Occipital lobe (tissue), 3 donors: Measurements from ENCODE around the gene SLC39A7. TPM values are rescaled to one million over a fixed set of nuclear protein-coding genes. Genes with fewer than 3 reads are reported as not detected.

ENCODE experiments used
- DNase-seq: peaks from one replicate; lab custom pipeline; 2025; lab: John Stamatoyannopoulos, UW
- small RNA-seq: library from RNA; depleted of rRNA; stranded (forward); fragments of <200 nt; gene quantifications from one replicate; pipeline ENCODE3, GENCODE V24; 2014
- total RNA-seq: library from RNA; depleted of rRNA; stranded (reverse); fragments of >200 nt; gene quantifications from one replicate; pipeline ENCODE4 v1.2.3, GENCODE V29; 2014

Gene SLC39A7
- total RNA-seq, 1 donor from 2014 or later = 34.8 TPM

GRCh38 chr6:33235221-33235634, 34.6 kb downstream of the SLC39A7 start:
- DNase-seq = no peak

GRCh38 chr6:33236328-33236727, 35.7 kb downstream of the SLC39A7 start:
- no peak for DNase-seq

GRCh38 chr6:33236852-33237251, 36.2 kb downstream of the SLC39A7 start:
- no peak for DNase-seq

- DNase-seq = no peak
Measured at GRCh38 chr6:33237741-33238140, 37.1 kb downstream of the SLC39A7 start.

- DNase-seq = no peak
Measured at GRCh38 chr6:33241968-33242367, 41.3 kb downstream of the SLC39A7 start.

- DNase-seq = no peak
Measured at GRCh38 chr6:33243476-33243875, 42.8 kb downstream of the SLC39A7 start.

- peak; percentile 70 for DNase-seq
Measured at GRCh38 chr6:33247977-33248642, 47.4 kb downstream of the SLC39A7 start.

- no peak for DNase-seq
Measured at GRCh38 chr6:33248643-33248931, 47.9 kb downstream of the SLC39A7 start.

- peak; percentile 98 for DNase-seq
Measured at GRCh38 chr6:33248932-33249731, 48.5 kb downstream of the SLC39A7 start.

- no peak for DNase-seq
Measured at GRCh38 chr6:33249732-33250630, 49.3 kb downstream of the SLC39A7 start.

- no peak for DNase-seq
Measured at GRCh38 chr6:33250731-33251130, 50.1 kb downstream of the SLC39A7 start.

- DNase-seq = no peak
Measured at GRCh38 chr6:33251395-33252012, 50.8 kb downstream of the SLC39A7 start.

GRCh38 chr6:33252759-33253158, 52.1 kb downstream of the SLC39A7 start:
- no peak for DNase-seq

Small RNAs within 50 kb of the gene (small RNA-seq; reads per million reads assigned to genes)
- gene MIR219A1 (1.7 reads per million, percentile 82 among the genes with 10 or more reads in this experiment), gene RNY4P10 (0.29 reads per million, percentile 10 among the genes with 10 or more reads in this experiment)

Other genes starting within 250 kb of the SLC39A7 start
- 0.94 TPM for gene HLA-DMA, start 247.8 kb upstream of the SLC39A7 start, total RNA-seq
- 66.6 TPM for gene BRD2, start 232.3 kb upstream of the SLC39A7 start, total RNA-seq
- gene HLA-DOA, start 191.3 kb upstream of the SLC39A7 start, total RNA-seq = 0.16 TPM
- gene HLA-DPA1, start 127.2 kb upstream of the SLC39A7 start, total RNA-seq = 1.4 TPM
- 1.4 TPM for gene HLA-DPB1, start 124.9 kb upstream of the SLC39A7 start, total RNA-seq
- 0.94 TPM for gene COL11A2, start 8.4 kb upstream of the SLC39A7 start, total RNA-seq
- gene RXRB, start 202 bp upstream of the SLC39A7 start, total RNA-seq = 22.6 TPM
- 4.5 TPM for gene HSD17B8, start 3.8 kb downstream of the SLC39A7 start, total RNA-seq
- gene RING1, start 7.6 kb downstream of the SLC39A7 start, total RNA-seq = 20.6 TPM
- gene VPS52, start 71.0 kb downstream of the SLC39A7 start, total RNA-seq = 35.1 TPM
- 3,778 TPM for gene RPS18, start 71.2 kb downstream of the SLC39A7 start, total RNA-seq
- gene B3GALT4, start 76.3 kb downstream of the SLC39A7 start, total RNA-seq = 12.5 TPM
- gene WDR46, start 88.4 kb downstream of the SLC39A7 start, total RNA-seq = 42.6 TPM
- gene PFDN6, start 88.7 kb downstream of the SLC39A7 start, total RNA-seq = 27.0 TPM
- gene RGL2, start 98.1 kb downstream of the SLC39A7 start, total RNA-seq = 13.7 TPM
- 10.5 TPM for gene TAPBP, start 113.2 kb downstream of the SLC39A7 start, total RNA-seq
- 28.4 TPM for gene ZBTB22, start 116.9 kb downstream of the SLC39A7 start, total RNA-seq
- 30.1 TPM for gene DAXX, start 122.1 kb downstream of the SLC39A7 start, total RNA-seq
- 3.6 TPM for gene KIFC1, start 191.0 kb downstream of the SLC39A7 start, total RNA-seq
- gene PHF1, start 210.1 kb downstream of the SLC39A7 start, total RNA-seq = 17.9 TPM
- gene CUTA, start 217.2 kb downstream of the SLC39A7 start, total RNA-seq = 59.1 TPM
- gene SYNGAP1, start 219.2 kb downstream of the SLC39A7 start, total RNA-seq = 21.5 TPM